Measurements from ENCODE around the gene GOT2. TPM values are rescaled to one million over a fixed set of nuclear protein-coding genes. Genes with fewer than 3 reads are reported as not detected.

The GOT2 gene
- total RNA-seq, 1 donor from 2014 or later: 79.8 TPM

DNA sequence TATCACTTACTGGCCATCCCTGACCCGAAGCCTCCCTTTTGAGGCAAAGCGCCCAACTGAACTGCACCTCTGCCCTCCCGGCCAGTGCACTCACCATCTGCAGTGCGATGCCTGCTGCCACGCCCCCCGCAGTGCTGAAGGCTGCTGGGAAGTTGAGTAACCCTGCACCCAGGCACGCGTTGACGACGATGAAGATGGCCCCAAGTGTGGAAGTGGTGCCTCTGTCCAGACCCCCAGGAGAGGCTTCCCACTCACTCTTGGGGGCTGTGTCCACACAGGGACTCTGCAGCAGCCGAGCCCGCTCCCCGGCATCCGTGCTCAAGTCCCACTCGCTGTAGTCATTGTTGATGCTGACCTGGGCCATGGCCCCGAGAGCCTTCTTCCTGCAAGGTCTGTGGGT lies 54.4 kb downstream of the GOT2 start:
- no peaks in the 10 kb centered on the region for H3K27me3 Mint-ChIP-seq
- no peak overlapping the region for H3K4me3 Mint-ChIP-seq (ENCODE audit: low read depth)
- no peaks in the 10 kb centered on the region for H3K9me3 Mint-ChIP-seq (ENCODE audit: low read depth)
- peaks cover 11% of the 10 kb centered on the region for H3K4me1 Mint-ChIP-seq (ENCODE audit: low read depth)
- TF ChIP-seq, protein P1, sequence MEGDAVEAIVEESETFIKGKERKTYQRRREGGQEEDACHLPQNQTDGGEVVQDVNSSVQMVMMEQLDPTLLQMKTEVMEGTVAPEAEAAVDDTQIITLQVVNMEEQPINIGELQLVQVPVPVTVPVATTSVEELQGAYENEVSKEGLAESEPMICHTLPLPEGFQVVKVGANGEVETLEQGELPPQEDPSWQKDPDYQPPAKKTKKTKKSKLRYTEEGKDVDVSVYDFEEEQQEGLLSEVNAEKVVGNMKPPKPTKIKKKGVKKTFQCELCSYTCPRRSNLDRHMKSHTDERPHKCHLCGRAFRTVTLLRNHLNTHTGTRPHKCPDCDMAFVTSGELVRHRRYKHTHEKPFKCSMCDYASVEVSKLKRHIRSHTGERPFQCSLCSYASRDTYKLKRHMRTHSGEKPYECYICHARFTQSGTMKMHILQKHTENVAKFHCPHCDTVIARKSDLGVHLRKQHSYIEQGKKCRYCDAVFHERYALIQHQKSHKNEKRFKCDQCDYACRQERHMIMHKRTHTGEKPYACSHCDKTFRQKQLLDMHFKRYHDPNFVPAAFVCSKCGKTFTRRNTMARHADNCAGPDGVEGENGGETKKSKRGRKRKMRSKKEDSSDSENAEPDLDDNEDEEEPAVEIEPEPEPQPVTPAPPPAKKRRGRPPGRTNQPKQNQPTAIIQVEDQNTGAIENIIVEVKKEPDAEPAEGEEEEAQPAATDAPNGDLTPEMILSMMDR (IDR thresholded peaks at IDR 0.05; ENCODE audit: unreplicated experiment): no peak
- no peak for DNase-seq (ENCODE audit: low spot score, unreplicated experiment)
- H3K27ac Mint-ChIP-seq: no peak overlapping the region
- H3K36me3 Mint-ChIP-seq (ENCODE audit: insufficient read depth): peaks cover 11% of the 10 kb centered on the region

DNA sequence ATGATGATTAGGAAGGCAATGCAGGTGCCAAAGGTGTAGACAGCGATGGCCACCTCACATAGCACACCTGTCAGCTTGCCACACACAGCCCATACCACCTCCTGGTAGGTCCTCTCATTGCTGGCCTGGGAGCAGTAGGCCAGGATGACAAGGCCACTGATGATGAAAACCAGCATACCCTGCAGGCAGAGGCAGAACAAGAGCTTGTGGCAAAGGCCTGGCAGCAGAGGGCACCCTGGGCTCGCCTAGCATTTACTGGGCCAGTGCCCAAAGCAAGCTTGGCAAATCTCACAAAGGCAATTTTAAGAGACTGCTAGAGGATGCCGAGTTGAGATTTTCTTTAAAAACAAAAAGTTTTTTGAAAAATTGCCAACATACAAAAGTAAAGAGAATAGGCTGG lies 55.4 kb downstream of the GOT2 start:
- Mint-ChIP-seq H3K9me3 (ENCODE audit: low read depth) (no peaks in the 10 kb centered on the region), H3K4me3 (ENCODE audit: low read depth) (no peak overlapping the region), H3K27me3 (no peaks in the 10 kb centered on the region), H3K4me1 (ENCODE audit: low read depth) (peaks cover 5% of the 10 kb centered on the region), H3K36me3 (ENCODE audit: insufficient read depth) (peaks cover 11% of the 10 kb centered on the region), H3K27ac (no peak overlapping the region)
- no peak for DNase-seq (ENCODE audit: low spot score, unreplicated experiment)
- TF ChIP-seq, protein P1 (IDR thresholded peaks at IDR 0.05; ENCODE audit: unreplicated experiment): no peak

DNA sequence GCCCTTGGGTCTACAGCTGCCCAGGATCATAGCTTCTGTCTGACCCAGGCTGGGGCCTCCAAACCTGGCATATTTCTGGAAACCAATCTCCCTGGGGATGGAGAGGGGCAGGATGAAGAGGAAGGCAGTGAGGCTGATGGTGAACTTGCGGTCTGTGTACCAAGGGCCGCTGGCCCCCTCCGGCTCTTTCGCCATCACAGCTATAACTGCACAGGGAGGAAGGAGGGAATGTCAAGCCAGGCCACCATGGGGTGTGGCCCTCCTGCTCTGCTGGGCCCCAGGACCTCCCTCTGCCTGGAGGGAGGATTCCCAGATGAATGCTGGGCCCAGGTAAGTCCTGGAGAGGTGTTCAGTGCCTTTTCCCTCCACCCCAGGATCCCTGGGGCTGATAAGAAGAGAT lies 55.8 kb downstream of the GOT2 start:
- no peak for DNase-seq (ENCODE audit: low spot score, unreplicated experiment)
- no peak overlapping the region for H3K27ac Mint-ChIP-seq
- TF ChIP-seq, protein P1 (IDR thresholded peaks at IDR 0.05; ENCODE audit: unreplicated experiment): no peak
- H3K4me1 Mint-ChIP-seq (ENCODE audit: low read depth): peaks cover 2% of the 10 kb centered on the region
- H3K9me3 Mint-ChIP-seq (ENCODE audit: low read depth): no peaks in the 10 kb centered on the region
- H3K27me3 Mint-ChIP-seq: no peaks in the 10 kb centered on the region
- peaks cover 11% of the 10 kb centered on the region for H3K36me3 Mint-ChIP-seq (ENCODE audit: insufficient read depth)
- H3K4me3 Mint-ChIP-seq (ENCODE audit: low read depth): no peak overlapping the region

DNA sequence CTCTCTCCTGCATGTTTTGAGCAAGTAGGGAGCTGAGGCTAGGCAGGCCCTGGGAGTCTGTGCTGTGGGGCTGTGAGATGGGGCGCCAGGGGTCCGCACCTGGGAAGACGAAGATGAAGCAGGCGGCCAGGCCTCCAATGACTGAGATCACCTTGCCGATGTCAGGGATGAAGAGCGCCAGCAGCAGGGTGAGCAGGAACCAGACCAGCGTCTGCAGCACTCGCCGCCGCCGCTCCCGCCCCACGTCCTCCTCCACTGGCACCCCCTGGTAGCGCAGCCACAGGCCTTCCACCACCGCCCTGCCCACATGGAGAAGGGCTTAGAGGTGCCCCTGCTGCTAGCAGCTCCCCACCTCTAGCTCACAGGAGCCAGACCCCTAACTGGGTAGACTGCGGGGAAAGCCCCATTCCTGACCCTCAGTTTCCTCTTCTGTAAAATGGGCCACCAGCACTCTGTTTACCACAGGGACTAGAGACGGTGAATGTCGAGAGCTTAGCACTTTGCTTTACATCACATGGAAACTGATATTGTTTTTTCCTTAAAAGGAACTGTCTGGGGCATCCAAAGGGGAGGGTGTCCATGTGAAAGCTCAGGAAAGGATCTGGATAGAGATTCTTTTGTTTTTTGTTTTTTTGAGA lies 63.1 kb downstream of the GOT2 start:
- Mint-ChIP-seq H3K27ac (no peak overlapping the region), H3K4me1 (ENCODE audit: low read depth) (no peaks in the 10 kb centered on the region), H3K4me3 (ENCODE audit: low read depth) (no peak overlapping the region), H3K9me3 (ENCODE audit: low read depth) (no peaks in the 10 kb centered on the region), H3K27me3 (no peaks in the 10 kb centered on the region), H3K36me3 (ENCODE audit: insufficient read depth) (peaks cover 16% of the 10 kb centered on the region)
- TF ChIP-seq, protein P1 (IDR thresholded peaks at IDR 0.05; ENCODE audit: unreplicated experiment): no peak
- no peak for DNase-seq (ENCODE audit: low spot score, unreplicated experiment)

DNA sequence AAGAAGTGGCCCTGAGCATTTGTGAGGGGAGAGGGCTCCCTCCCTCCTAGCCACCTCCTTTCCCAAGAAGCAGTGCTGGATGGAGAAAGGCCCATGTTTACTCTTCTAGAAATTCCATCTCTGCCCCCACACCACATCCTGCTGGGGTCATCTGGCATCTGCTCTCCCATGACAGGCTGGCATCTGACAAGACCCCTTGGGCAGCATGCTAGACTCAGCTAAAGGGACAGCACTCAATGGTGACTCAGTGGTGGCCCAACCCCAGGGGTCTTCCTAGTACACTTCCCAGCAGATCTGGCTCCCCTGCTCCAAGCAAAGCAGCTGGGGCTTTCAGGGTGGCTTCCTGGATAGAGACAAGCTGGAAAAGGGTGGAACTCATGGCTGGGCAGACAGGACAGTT lies 63.9 kb downstream of the GOT2 start:
- no peaks in the 10 kb centered on the region for H3K4me1 Mint-ChIP-seq (ENCODE audit: low read depth)
- TF ChIP-seq, protein P1 (IDR thresholded peaks at IDR 0.05; ENCODE audit: unreplicated experiment): no peak
- no peaks in the 10 kb centered on the region for H3K27me3 Mint-ChIP-seq
- H3K4me3 Mint-ChIP-seq (ENCODE audit: low read depth): no peak overlapping the region
- peaks cover 14% of the 10 kb centered on the region for H3K36me3 Mint-ChIP-seq (ENCODE audit: insufficient read depth)
- no peak for DNase-seq (ENCODE audit: low spot score, unreplicated experiment)
- H3K9me3 Mint-ChIP-seq (ENCODE audit: low read depth): no peaks in the 10 kb centered on the region
- peak overlapping the region; percentile 24 for H3K27ac Mint-ChIP-seq

Measured in progenitor cell of endocrine pancreas (in vitro differentiated cells).